Stimulated activated CD8-positive, alpha-beta memory T cell treated with anti-CD3 and anti-CD28 coated beads, Interleukin-15, amount 100 ng/mL, for 48 hours (primary cell): ENCODE measurements around the gene NOTUM.

ENCODE experiments used
- DNase-seq, 2 donors: peaks; one replicate each; pipeline ENCODE4 v3.0.0-alpha.2; 2020; ENCODE audit warnings: low read depth in 2 of 2

Gene NOTUM

DNA sequence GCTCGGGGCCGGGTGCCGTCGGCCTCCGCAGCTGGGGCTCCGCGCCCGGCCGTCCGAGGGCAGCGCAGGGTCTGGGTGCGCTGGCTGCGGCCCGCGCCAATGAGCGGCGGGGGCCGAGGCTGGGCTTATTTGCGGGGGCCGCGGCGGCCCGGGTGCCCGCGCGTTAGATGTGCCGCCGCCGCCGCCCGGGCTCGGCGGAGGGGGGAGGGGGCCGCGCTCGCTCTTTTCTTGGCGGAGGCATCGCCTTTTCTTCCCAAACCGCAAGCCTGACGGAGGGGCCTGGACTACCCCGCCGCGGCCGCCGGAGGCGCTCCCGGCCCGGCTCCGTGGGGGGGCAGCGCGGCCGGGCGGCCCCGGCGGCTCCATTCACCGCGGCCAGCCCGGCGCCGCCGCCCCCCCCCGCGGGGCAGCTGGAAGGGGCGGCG is at the start of gene NOTUM:
TSS of gene NOTUM (minus strand) at position 101 of the 425 bp plus-strand sequence. CDS start 278 bp downstream, outside the sequence.
- DNase-seq, result no peak

DNA sequence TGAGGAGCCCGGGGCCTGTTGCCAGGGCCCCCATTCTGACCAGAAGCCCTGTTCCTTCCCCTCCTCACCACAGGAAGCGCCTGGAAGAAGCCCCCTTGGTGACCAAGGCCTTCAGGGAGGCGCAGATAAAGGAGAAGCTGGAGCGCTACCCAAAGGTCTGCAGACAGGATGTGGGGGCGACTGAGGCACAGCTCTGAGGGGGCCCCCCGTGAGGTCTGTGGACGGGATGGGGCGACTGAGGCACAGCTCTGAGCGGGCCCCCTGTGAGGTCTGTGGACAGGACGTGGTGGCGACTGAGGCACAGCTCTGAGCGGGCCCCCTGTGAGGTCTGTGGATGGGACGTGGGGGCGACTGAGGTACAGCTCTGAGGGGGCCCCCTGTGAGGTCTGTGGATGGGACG is 48.4 kb upstream of the NOTUM start:
- no peak for DNase-seq

DNA sequence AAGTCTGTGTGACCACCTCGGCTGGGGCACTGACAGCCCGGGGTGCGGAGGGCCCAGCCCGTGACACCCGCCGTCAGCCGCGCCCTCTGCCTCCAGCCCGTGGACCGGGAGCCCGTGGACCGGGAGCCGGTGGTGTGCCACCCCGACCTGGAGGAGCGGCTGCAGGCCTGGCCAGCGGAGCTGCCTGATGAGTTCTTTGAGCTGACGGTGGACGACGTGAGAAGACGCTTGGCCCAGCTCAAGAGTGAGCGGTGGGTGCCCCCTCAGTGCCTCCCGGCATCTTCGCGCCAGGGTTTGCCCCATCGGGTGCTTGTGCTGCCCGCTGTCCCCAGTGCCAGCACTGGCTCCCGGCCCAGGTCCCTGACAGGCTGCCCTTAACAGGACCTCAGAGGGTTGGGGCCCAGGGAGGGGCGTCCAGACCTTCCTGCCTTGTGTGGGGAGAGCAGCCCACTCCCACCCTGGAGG is 48.0 kb upstream of the NOTUM start:
- DNase-seq, result no peak

DNA sequence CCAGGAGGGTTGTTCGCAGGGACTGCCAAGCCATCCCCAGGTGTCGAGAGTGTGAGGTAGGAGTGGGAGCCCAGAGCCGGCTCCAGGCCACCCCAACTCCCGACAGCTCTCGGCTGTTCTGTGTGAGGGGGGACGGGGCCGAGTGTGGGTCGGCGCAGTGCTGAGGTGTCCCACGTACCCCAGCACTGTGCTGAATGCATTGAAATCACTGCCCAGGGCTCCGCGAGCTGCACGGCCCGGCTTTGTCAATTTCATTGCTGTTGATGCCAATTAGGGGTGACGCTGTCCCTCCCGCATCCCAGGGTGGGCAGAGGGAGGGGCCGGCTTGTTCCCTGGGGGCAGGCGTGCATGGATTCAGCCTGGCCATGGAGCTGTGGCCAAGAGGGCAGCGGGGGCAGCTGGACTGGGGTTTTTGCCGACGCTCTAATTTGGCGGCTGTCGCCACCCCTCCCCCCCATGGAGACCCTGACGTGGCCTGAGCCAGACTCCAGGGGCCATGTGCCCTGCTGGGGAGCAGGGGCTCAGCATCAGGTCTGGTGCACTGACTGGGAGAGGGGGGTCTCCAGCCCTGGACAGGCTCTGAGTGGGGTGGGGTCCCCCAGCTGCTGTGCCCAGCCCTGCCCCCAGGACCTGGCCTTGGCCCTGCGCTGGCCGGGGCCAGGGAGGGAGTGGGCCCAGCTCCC is 47.4 kb upstream of the NOTUM start:
- DNase-seq, result no peak

DNA sequence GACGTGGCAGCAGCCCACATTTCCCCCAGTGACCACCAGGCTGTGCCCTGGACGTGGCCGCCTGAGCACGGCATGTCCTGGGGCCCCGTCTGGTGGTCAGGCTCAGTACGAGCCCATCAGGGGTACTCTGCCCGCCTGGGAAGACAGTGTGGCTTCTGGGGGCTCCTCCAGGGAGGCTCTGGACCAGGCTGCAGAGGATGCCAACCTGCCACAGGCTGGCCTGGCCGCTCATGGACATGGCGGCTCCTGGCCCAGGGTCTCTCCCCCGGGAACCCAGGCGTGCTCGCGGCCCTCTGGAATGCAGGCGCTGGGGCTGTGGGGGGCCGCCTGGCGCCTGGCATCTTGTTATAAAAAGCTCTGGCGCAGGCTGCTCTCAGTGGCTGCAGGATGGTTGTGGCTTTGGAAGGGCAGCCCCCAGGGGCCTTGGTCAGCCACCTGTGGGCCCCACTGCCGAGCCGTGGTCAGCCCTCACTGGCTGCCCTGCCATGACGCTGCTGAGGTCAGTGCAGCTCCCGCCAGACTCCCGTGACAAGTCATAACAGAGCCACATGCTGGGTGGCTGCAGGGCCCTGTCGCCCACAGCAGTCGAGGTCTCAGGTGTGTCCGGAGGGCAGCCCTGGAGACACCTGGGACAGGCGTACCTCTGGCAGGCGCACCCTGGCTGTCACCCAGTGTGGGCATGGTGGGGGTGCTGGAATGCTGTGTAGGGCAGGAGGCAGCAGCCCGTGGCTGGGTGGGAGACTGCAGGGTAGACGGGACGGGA is 46.7 kb upstream of the NOTUM start:
- DNase-seq, result no peak

DNA sequence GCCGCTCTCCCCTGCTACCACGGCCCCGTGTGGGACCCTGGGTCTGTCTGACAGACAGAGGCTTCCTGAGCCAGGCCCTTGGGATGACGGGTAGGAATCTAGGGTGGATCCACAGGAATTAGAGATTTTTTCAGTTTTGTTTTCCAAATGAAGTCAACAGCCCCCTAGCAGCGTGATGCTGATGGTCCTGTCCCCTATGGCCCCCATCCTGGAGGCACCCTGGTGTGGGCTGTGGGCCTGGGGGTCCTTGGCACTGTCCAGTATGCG is 46.2 kb upstream of the NOTUM start:
- no peak for DNase-seq

DNA sequence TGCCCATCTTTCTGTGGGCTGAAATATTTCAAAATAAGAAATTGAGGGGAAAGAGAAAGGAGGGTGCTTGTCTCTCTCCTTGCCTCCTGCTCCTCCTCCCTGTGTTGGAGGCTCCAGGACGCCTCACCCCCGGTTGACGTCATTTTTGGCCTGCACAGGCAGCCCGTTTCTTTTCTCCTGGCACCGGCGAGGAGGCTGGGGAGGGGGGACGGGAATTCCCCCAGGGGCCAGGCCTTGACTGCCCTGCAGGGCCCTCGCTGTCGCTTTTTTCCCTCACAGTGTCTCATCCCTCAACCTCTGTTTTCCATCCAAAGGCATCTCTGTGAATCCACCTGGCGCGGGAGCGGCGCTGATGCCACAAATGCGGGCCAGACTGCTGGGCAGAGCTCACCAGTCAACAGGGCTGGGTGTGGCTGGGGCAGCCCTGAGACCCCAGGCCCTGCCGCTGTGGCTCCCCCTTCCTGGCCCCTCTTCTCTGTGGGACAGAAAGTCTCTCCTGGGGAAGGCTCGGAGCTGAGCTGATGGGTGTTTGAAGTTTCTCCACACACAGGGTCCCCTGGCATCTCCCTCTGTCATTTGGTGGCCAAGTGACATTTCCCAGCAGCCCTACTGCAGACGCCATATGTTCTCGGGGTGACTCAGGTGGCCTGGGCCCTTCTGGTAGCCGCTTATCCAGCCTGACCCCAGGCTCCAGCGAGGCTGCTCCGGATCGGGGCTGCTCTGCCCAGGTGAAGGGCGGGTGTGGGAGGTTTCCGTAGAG is 45.7 kb upstream of the NOTUM start:
- no peak for DNase-seq

DNA sequence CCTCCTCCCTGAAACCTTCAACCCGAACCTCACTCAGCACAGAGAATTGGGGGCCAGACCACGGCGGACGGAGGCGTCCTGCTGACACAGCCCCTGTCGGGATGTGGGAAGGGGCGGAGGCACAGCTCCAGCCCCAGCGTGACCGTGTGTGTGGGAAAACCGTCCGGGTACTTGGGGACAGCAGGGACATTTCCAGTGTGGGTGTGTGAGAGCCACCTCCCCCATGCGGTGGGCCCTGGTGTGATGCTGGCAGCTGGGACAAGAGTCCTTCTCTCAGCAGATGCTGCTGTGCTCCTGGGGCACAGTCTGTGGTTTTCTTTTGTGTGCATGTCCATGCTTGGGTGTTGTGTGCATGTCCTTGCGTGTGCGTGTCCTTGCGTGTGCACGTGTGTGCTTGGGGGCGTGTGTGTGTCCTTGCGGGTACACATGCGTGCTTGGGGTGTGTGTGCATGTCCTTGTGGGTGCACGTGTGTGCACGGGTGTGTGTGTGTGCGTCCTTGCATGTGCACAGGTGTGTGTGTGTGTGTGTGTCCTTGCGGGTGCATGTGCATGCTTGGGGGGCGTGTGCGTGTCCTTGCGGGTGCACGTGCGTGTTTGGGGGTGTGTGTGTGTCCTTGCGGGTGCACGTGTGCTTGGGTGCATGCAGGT is 44.8 kb upstream of the NOTUM start:
- no peak for DNase-seq

DNA sequence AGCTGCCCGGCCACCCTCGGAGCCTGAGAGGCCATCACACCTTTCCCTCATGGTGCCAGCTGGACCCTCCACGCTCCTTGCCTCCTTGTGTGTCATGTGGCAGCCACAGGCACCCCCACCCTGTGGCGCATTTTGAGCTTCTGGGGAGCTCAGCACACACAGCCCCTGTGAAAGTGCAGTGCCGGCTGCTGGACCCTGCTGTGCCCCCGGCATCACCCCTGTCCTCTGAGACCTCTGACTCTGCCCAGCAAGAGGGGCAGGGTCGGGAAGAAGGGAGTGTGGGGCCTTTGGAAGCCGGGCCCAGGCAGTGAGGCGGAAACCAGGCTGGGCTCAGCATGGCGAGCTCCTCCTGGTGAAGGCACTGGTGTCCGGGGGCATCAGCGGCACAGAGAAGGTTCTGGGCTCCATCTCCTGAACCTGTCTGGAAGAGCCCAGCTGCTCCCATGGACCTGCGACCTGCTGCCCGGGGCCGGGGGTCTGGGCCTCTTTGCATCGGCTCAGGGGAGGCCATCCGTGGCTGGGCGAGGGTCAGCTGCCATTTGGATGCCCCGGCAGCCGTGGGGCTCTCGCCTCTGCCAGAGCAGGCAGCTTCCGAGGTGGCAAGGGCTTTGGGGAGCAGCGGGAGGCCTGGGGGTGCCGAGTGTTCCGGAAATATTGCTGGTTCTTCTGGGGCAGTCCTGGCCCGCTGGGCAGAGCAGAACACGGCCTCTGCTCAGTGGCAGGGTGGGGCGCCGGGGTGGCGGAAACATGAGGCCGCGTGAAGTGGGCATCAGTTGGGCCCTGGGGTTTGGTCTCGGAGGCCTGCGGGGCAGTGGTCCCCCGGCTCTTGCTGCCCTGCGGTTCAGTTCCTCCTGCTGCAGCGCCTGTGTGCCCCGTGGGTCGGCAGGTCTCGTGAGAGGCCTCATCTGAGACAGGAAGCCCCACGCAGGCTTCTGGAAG is 43.8 kb upstream of the NOTUM start:
- no peak for DNase-seq

DNA sequence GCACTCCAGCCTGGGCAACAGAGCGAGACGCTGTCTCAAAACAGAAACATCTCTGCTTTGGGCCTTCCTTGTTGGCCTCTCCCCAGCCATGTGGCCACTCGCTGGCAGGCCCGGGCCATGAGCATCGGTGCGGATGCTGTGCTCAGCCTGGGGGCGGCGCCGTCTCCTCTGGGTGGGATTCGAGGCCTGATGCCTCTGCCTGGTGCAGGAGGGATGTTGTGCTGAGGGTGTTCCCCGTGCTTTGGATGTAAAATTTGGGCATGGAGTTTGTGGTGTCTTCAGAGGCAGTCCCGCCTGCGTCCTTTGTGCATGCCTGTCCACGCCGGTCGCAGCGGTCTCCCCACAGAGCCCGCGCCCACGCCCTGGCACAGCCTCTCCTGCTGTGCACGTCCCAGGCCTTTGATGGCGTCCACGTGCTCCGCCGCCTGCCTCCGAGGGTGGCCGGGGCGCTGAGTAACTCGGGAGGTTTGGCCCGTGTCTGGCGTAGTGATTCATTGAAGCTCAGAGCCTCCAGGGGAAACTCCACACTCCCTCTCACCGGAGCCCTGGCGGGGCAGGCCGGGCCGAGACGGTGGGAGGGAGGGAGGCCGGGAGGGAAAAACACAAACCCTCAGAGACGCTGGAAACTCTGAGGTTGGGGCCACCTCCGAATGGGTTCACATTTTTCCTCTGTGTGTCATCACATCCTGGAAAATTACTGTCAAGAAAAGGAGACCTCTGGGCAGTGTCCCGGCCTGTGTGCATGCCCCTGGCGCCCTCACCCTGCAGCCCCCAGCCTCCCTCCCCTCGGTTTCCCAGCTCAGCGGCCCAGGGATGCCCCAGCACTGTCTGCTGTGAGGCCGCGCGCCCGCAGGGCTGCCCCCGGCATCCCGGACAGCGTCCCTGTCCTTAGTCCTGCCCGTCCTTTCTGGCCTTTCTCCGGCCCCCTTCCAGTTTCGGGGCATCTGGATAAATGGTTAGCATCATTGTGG is 42.7 kb upstream of the NOTUM start:
- peak in 1 of 2 donors; percentile 20 for DNase-seq

DNA sequence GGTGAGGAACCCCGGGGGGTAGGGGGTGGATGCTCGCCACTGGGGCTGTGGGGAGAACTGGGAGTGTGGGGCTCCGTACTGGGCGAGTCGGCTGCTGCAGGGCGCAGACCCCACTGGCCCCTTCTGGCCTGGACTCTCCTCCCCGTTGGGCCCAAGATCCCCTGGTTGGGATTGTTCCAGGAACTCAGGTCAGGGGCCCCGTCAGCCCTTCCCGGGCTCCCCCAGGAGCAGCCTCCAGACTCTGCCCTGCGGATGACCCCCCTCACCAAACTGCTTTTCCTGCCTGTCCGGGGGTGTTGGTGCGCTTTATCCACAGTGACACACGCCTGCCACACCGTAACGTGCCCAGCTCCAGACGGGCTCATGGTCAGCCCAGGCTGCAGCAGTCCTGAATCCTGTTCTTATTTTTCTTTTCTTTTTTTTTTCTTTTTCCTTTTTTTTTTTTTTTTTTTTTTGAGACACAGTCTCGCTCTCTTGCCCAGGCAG is 40.6 kb upstream of the NOTUM start:
- no peak for DNase-seq

DNA sequence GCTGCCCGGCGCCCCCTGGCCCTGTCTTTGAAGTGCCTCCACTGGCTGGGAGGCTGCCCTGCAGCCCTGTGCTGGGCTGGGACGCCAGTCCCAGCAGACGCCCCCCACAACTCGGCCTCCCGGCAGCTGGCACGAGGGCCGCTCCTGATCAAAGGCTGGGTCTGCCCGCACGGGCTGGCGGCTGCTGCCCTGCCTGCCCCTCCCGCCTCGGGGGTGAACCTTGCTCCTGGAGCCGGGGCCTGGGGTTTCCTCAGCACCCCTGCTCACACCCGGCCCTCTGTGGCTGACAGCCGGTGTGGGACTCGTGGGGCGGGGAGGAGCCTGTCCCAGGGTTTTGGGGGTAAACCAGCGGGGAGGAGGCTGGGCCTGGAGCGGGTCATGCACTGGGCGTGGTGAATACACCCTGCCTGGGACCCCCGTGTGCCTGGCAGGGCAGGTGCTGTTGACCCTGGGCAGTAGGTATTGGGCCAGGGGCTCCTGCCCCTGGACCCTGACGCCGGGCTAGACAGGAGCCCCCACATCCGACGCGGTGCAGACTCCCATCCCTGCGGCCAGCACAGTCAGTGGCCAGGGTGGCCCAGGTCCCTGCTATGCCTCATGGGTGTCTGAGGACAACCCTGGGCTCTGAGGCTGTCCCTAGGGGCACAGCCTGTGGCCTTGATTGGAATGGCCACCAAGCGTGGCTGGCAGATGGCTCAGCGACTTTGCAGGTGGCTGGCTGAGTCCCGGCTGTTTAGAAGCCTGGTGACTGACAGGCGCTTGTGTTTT is 40.0 kb upstream of the NOTUM start:
- no peak for DNase-seq

DNA sequence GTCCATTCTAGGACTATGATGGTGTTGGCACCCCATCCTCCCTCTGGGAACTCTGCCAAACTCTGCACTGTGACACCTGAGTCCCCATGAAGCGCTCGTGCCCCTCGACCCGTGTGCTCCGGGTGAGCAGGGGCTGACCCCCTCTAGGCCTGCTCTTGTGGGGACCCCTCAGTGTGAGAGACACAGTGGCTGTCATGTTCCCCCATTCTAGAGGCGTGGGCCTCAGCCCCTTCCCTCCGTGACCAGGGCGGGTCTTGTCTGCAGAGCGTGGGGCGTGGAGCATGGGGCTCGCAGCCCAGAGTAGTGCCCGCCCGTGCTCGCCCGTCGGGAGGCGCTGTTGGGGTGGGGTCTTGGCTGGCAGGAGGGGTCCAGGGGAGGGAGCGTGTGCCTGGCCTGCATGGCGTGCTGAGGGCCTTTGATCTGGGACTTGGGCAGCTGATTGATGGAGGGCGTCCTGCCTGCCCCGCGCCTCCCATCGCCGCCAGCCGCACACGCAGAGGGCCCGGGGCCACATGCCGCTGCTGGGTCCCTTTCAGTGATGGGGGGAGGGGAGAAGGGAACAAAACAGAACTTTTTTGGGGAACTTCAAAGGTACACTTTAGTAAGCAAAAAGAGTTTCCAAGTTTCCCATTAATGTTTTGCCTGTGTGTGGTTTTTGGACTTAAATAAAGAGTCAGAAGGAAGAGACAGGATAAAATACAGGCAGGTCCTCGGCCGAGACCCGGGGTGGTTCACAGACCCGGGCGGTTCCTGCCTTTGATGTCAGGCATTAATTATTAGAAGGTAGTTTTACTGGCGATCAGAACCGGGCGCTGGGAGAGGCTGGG is 39.2 kb upstream of the NOTUM start:
- DNase-seq, result no peak

DNA sequence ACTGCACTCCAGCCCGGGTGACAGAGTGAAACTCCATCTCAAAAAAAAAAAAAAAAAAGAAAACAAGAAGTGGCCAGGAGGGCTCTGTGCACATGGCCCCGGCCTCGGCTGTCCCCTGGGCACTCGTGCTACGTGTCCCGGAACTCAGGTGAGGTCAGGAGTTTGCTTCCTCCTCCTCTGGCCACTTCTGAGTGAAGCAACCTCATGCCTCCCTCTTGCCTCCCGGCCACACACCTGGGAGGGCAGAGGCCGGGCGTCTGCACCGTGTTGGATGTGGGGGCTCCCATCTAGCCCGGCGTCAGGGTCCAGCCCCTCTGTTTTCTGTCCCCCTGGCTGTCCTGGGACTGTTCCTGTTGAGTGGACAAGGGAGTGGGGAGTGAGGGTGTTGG is 38.6 kb upstream of the NOTUM start:
- DNase-seq, result no peak

DNA sequence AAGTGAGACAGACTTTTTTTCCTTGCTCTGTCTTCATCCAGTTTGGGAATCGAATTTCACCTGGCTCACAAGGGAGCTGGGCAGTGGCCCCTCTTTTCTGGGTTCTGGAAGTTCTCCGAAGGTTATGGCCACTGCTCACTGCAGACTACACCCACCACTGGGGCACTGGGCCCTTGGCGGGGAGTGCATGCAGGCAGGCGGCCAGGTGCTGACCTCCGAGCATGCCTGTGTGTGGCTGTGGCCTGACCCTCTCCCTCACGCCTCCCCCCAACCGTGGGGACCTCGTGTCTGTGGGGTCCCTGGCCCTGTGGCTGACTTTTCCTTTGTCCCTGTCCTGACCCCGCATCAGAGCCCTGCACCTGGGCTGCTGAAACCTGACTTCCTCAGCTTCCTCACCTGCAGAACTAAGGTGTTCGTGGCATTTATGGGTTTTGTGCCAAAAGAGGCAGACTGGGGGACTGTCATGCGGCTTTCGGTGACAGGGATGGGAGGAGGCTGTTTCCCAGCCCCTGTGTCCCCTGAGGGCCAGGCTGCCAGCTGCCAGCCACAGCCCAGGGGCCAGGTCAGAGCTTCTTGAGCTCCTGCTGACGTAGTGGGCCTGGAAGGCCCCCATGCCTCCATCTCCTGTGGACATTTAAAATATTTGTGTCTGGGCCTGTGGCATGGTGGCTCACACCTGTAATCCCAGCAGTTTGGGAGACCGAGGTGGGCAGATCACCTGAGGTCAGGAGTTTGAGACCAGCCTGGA is 37.9 kb upstream of the NOTUM start:
- DNase-seq, result no peak

DNA sequence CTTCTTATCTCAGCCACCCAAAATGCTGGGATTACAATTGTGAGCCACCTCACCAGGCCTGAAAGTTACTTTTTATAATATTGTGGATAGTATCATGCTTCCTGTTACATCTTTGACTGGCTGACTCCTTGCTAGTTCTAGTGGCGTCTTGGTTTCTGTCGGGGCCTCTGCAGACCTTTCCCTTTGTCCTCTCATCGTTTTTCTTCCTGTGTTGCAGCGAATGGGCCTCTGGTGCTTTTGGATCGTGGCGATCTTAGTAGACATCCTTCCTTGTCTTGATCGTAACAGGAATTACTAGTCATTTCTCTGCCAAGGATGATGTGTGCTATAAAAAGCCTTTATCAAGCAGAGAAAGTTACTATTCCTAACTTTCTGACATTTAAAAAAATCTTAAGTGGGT is 37.2 kb upstream of the NOTUM start:
- no peak for DNase-seq

DNA sequence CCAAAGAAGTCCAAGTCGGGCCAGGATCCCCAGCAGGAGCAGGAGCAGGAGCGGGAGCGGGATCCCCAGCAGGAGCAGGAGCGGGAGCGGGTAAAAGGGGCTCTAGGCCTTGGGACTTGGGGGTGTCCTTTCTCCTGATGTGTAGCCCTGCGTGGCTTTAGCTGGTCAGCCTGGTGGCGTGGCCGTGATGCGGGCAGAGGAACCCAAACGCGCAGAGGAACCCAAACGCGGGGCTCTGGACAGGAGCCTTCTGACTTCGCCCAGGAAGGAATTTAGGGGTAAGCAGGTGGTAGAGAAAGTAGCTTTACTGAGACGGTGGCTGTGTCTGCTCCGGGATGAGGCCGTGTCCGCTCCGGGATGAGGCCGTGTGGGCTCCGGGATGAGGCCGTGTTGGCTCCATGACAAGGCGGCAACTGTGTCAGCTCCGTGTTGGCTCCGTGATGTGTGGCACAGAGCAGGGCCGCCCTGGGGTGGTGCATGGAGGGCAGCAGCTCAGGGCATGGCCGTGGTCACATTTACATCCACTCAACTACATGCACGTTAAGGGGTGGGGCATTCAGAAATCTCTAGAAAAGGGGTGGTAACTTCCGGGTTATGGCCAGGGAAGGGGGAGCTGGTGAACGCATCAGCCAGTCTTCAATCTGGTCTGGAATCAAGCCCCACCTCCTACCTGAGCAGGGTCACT is 35.9 kb upstream of the NOTUM start:
- DNase-seq, result no peak
